HG03064 (cell line): ENCODE data around the gene B3GNT3.
"Not testable (repeated sequence)": the region's sequence is repeated elsewhere in the genome, so short reads cannot be mapped to it uniquely, and the experiment has no call there.

Experiments used
- ATAC-seq: cut with Tn5 transposase; IDR thresholded peaks from one replicate; pipeline ENCODE4 v1.9.1; 2021; ENCODE audit warnings: low read depth; ENCODE audit not compliant: unreplicated experiment

Gene B3GNT3

DNA sequence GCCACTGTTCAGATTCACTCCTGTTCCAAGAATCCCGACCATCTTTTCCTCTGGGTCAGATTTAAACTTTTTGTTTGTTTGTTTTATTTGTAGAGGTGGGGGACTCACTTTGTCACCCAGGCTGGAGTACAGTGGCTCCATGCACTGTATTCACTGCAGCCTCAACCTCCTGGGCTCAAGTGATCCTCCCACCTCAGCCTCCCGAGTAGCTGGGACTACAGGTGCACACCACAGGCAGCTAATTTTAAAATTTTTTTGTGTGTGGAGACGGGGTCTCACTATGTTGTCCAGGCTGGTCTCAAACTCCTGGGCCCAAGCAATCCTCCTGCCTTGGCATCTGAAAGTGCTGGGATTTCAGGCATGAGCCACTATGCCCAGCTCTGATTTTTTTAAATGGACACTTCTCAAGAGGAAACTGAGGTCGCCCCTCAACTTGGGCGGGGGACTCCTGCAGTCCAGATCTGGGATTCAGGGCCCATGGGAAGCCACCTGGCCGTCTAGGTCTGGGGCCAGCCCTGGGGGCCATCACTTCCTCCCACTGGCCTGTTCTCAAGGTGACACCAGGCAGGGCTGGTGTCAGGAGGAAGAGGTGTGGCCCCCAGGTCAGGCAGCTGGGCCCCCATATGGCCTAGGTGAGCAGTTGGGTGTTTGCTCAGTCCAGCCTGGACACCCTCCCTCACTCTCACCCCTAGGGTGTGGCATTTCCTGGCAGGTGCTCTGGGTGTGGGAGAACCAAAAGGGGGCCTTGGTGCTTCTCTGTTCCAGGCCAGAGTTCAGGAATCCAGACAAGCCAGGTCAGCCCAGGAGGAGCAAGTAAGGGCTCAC lies 1.3 kb downstream of the B3GNT3 start:
- ATAC-seq: no peak

DNA sequence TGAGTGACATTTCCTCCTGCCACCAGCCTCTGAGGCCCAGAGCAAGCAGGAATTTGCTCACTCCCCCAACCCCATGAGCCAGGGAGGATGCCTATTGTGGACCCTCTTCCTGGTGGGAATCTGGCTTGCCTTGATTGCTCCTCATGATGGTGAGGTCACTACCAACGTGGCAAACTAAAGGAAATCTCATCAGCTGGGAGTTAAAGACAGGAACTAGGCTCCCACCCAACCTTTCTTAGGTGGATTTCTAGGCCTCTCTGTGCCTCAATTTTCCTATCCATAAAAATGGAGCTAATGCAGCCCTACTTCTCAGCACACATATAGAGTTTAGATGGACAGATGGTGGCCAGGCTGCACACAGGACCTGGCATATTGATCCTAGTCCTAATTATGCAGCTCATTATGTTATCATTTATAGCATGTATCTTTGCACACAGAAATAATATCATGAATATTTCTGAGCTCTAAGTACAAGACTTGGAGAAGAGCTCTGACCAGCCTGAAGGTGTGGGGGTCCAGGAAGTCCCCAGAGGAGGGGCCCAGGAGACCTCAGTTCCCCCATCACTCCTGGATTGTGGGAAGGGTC lies 2.0 kb downstream of the B3GNT3 start:
- ATAC-seq: no peak

DNA sequence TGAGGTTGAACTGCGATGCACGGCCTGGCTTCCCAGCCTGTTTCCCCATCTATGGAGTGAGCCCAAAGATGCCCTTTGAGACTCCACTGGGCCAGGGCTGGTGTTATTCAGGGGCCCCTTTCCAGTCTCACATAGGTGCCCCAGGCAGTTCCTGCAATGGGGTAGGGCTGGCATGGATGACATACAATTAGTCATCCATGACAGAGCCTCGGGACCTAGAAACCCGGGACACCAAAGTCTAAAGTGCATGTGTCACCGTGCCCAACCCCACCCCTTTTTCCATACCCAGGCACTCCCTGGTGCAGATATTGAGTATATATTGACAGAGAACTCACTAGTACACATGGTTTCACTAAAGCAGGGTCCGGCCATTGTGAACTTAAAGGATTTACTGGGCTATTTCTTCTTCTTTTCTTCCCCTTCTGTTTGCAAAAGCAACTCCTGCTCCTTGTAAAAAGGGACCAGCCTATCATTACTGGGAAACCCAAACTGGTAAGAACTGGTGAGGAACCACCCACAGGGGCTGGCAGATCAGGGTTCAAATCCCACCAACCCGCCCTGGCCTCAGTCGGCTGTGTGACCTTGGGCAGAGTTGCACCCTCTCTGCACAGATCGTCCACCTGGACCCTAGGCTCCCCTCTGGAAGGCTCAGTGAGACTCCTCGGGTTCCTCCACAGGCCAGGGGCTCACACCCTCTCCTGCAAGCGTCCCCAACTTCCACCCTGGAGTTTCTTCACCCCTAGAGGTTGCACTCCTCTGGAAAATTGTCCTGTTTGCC lies 2.7 kb downstream of the B3GNT3 start:
- ATAC-seq: no peak

DNA sequence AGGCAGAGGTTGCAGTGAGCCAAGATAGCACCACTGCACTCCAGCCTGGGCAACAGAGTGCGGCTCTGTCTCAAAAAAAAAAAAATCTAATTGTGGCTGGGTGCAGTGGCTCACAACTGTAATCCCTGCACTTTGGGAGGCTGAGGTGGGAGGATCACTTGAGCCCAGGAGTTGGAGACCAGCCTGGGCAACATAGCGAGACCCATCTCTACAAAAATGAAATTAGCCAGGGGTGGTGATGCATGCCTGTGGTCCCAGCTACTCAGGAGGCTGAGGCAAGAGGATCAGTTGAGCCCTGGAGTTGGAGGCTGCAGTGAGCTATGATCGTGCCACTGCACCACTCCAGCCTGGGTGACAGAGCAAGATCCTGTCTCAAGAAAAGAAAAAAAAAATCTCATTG lies 3.7 kb downstream of the B3GNT3 start:
- ATAC-seq: not testable (repeated sequence)

DNA sequence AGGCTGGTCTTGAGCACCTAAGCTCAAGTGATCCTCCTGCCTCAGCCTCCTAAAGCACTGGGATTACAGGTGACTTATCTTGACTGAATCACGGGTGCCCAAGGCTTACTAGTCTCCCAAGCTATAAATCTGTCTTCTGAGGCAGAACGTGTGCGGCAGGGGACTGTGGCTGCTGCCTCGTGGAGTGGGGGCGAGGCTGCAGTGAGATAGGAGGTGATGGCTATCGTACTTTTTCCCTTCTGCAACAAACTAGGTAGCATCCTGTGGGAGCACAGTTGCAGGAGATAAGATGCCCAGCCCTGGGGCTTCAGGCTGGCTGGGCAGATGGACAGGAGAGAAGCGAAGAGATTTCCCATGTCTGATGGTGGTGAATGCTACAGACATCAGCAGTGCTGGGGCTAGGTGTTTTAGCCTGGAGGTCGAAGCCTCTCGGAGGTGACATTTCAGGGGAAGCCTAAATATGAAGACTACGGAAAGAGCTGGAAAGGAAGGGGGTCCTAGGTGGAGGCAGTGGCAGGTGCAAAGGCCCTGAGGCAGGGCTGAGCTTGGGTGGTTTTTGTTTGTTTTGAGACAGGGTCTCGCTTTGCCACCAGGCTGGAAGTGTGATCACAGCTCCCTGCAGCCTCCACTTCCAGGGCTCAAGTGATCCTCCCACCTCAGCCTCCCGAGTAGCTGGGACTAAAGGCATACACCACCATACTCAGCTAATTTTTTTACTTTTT lies 7.4 kb downstream of the B3GNT3 start:
- no peak for ATAC-seq

DNA sequence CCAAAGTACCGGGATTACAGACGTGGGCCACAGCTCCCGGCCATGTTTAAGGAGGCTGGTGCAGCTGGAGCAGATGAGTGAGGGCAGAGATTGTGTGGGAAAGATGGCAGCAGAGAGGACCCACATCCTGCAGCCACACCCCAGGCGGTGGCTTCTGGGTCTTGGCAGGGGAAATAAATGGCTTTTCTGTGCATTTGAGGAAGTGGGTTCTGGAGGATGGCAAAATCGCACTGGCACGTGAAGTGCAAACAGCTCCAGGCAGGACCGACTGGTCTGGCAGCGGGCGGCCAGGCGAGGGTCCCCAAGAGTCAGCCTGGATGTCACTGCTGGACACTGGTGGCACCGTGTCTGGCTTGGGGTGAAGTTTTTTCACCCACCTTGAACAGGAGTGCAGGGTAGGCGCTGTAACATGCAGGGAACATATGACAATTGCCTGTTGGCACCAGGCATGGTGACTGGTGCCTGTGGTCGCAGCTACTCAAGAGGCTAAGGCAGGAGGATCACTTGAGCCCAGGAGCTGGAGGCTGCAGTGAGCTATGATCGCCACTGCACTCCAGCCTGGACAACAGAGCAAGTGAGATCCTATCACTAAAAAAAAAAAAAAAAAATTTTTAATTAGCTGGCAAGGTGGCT lies 8.4 kb downstream of the B3GNT3 start:
- ATAC-seq: no peak

DNA sequence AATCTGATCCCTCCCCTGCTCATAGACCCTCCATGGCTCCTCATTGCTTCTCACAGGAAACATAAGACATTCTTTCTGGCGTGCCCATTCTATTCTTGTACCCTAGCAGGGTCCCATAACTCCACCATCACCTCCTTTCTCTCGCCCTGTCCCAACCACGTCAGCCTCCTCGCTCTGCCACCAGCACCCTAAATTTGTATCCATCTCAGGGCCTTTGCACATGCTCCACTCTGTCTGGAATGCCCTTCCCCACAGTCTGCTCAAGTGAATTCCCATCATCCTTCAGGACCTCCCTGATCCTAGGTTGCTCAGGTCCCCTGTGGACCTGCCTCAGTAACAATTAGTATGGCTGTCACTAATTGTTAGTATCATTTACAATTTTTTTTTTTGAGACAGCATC lies 10.5 kb downstream of the B3GNT3 start:
- ATAC-seq: no peak

DNA sequence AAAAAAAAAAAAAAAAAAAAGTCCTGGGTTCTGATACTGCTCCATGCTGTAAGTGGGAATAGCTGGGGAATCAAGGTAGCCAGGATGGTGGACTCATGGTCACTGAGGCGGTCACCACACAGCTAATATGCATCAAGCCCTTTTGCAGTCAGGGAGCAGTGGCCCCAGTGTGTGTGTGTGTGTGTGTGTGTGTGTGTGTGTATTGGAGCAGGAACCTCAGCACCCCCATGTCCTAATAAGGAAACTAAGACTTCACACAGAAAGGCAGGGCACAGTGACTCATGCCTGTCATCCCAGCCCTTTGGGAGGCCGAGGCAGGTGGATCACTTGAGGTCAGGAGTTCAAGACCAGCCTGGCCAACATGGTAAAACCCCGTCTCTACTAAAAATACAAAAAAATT lies 12.0 kb downstream of the B3GNT3 start:
- no peak for ATAC-seq

DNA sequence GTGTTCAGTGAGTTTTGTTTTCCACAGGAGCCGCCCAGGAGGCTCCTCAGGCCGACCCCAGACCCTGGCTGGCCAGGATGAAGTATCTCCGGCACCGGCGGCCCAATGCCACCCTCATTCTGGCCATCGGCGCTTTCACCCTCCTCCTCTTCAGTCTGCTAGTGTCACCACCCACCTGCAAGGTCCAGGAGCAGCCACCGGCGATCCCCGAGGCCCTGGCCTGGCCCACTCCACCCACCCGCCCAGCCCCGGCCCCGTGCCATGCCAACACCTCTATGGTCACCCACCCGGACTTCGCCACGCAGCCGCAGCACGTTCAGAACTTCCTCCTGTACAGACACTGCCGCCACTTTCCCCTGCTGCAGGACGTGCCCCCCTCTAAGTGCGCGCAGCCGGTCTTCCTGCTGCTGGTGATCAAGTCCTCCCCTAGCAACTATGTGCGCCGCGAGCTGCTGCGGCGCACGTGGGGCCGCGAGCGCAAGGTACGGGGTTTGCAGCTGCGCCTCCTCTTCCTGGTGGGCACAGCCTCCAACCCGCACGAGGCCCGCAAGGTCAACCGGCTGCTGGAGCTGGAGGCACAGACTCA lies 12.9 kb downstream of the B3GNT3 start:
- no peak for ATAC-seq

DNA sequence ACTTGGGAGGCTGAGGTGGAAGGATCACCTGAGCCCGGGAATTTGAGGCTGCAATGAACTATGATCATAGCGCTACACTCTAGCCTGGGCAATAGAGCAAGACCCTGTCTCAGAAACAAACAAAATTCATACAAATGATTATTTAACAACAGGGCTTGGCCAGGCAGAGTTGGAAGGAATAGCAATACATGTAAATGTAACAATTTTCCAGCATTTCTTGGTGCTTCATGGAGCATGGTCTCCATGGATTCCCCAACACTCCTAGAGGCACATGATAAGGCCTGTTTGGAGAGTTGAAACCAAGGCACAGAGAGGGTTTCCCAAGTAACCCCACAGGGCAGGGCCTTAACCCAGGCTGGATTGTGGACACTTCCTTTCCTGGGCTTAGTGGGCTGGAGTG lies 16.2 kb downstream of the B3GNT3 start:
- no peak for ATAC-seq

DNA sequence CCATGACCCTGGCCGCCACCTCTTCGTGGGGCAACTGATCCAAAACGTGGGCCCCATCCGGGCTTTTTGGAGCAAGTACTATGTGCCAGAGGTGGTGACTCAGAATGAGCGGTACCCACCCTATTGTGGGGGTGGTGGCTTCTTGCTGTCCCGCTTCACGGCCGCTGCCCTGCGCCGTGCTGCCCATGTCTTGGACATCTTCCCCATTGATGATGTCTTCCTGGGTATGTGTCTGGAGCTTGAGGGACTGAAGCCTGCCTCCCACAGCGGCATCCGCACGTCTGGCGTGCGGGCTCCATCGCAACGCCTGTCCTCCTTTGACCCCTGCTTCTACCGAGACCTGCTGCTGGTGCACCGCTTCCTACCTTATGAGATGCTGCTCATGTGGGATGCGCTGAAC lies 16.7 kb downstream of the B3GNT3 start:
- ATAC-seq: no peak

DNA sequence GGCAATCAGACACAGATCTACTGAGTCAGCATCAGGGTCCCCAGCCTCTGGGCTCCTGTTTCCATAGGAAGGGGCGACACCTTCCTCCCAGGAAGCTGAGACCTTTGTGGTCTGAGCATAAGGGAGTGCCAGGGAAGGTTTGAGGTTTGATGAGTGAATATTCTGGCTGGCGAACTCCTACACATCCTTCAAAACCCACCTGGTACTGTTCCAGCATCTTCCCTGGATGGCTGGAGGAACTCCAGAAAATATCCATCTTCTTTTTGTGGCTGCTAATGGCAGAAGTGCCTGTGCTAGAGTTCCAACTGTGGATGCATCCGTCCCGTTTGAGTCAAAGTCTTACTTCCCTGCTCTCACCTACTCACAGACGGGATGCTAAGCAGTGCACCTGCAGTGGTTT lies 17.2 kb downstream of the B3GNT3 start:
- ATAC-seq: no peak

DNA sequence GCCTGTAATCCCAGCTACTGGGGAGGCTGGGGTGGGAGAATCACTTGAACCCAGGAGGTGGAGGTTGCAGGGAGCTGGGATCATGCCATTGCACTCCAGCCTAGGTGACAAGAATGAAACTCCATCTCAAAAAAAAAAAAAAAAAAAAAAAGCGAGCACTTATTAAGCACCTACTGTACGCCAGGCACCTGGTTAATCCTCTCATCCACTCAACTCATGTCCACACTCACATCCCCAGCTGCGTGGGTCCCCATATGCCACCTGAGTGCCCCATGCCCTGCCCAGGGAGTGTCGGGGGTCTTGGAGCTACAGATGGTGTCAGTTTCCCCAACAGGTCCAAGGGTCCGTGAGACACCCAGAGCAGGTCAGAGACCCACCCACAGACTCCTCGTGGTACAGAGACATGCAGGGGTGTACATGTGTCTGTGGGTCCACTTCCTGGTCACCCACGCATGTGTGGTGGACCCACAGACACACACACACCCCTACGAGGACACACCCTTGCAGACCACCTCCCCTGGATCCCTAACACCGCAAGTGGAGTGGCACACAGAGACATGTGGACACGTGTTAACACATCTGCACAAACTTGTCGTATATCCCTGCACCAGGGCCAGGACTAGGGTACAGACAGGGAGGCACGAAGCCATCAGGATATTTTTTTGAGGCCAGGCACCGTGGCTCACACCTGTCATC lies 22.9 kb downstream of the B3GNT3 start:
- no peak for ATAC-seq

DNA sequence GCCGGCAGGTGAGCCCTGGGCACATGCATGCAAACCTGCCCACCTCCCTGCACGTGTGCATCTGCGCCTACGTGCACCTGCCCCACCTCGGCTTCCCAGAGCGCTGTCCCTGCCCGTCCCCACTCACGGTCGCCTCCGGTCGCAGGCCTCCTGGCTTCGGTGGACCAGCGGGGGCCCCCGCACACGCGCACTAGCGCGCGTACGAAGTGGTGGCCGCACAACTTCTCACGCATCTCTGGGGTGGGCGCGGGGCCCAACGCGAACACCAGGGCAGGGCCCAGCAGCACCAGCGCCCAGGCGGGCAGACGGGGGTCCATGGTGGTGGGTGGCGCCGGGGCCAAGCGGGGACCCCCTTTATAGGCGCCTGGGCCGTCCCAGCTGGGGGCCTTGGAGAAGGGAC lies 26.3 kb downstream of the B3GNT3 start, which contains the start of gene INSL3:
Gene INSL3 (minus strand): TSS at position 330 of the 400 bp plus-strand sequence. CDS start 13 bp downstream, at position 317.
- no peak for ATAC-seq

DNA sequence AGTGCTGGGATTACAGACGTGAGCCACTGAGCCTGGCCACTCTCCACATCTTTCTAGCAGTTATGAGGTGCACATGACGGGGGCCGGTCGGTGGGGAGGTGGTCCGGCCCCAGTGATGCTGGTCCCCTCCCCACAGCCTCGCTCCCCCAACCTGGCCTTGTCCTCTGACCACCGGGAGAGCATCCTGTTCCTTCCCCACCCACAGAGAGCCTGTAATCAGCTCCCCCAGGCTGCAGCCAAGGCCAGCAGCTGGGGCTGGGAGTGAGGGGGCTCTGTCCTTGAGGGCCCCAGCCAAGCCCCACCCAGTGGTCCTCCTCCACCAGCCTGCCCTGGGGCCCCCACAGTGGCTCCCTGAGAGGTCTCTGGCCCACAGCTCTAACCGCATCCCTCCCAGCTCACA lies 29.4 kb downstream of the B3GNT3 start:
- no peak for ATAC-seq

DNA sequence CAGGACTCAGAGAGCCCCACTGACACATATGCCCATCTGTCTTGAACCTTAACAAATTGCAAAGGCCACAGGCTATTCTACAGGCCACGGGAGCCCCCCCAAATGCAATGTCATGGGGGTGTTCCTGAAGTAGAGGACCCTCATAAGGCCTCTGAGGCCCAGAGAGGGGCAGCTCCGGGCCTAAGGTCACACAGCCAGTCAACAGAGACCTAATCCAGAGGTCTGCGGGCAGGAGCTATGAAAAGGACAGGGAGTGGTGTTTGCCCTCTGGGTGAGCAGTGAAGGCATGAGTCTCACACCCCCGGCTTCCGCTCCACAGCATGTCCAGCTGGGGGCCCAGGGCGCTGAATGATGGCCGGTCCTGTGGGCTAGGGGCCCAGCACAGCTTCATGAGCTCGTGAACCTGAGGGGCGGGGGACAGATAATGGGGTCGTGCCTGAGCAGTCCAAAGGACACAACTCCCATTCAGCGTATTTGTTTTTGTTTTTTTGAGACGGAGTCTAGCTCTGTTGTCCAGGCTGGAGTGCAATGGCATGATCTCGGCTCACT lies 31.6 kb downstream of the B3GNT3 start:
- no peak for ATAC-seq

DNA sequence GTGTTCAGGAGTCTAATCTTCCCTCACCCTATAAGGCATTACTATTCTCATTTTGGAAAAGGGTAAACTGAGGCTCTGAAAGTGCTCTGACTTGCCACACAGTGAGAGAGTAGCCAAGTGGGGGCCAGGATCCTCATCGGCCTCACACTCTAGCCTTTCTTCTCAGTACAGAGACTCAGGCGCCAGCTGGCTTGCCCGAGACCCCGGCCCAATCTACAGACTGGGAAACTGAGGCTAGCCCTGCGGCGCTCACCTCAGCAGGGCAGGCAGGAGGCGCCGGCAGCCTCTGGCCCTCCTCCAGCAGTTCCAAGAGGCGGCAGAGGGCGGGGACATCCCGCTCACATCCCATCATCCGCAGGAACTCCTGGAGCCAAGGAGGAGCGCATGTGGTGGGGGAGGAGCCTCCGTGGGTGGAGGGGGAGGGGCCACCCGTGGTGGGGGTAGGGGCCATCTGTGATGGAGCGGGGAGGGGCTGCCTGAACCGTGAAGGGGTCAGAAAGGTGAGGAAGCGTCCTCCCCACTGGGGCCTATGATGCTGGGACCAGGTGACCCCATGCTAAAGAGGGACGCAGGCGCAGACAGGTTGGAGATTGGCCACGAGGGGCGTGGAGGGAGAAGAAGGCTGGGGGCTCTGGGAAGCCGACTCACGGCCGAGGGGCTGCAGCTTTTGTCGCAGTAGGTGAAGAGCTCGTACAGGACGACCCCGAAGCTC lies 35.1 kb downstream of the B3GNT3 start:
- no peak for ATAC-seq

DNA sequence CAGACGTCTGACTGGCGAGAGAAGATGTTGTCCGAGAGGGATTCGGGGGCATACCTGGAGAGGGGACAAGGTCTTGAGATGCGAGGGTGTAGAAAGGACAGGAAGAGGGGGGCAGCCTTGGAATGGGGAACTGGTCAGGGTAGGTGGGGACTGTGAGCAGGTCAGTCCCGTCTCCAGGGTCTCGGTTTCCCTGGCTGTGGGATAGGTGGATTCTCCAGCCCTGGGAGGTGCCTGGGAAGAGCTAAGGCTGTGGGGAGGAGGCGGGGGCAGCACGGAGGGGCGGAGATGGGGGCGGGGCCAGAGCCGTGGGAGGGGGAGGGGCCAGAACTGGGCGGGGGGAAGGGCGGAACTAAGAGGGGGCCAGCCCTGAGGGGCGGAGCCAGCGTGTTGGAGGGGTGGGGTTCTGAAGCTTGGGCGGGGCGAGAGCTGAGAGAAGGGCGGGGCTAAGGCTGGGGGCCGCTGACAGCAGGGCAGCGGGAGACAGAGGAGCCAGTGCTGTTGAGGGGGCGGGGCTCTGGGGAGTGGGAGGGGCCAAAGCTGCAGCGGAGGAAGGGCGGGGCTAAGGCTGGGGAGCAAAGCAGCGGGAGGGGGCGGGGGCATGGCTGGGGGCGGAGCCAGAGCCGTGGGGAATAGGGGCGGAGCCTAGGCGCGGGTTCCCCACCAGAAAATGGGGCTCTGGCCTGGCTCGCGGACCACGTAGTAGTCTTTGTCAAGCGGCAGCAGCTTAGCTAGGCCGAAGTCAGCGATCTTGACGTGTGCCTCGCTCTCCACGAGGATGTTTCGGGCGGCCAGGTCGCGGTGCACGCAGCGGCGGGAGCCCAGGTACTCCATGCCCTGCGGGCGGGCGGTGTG lies 35.9 kb downstream of the B3GNT3 start:
- ATAC-seq: no peak
